ES-I3 (cell line): ENCODE measurements around the gene MS4A1.

Experiments
- H3K36me3 ChIP-seq: 2 replicates; pipeline ENCODE4 v1.6.1; 2013; ENCODE audit warnings: mild to moderate bottlenecking, low read length, control low read depth, moderate library complexity; ENCODE audit not compliant: insufficient read depth
- H3K4me1 ChIP-seq: 2 replicates; pipeline ENCODE4 v1.6.1; 2013; ENCODE audit warnings: mild to moderate bottlenecking, control low read depth, low read length; ENCODE audit not compliant: insufficient read depth
- H3K9ac ChIP-seq: 2 replicates; pipeline ENCODE4 v1.6.1; 2013; ENCODE audit warnings: low read depth, mild to moderate bottlenecking, low read length, moderate library complexity
- H3K9me3 ChIP-seq: 2 replicates; pipeline ENCODE4 v1.6.1; 2013; ENCODE audit warnings: mild to moderate bottlenecking, low read length, moderate library complexity; ENCODE audit not compliant: control insufficient read depth, insufficient read depth

The MS4A1 gene

GRCh38 chr11:60513496-60514460 is 58.1 kb downstream of the MS4A1 start:
- Histone ChIP-seq H3K9me3 (peaks cover 4% of the 10 kb centered on the region; the same call in 1 of the 2 replicates), H3K4me1 (no peaks in the 10 kb centered on the region), H3K36me3 (no peaks in the 10 kb centered on the region), H3K9ac (no peak overlapping the region)

DNA sequence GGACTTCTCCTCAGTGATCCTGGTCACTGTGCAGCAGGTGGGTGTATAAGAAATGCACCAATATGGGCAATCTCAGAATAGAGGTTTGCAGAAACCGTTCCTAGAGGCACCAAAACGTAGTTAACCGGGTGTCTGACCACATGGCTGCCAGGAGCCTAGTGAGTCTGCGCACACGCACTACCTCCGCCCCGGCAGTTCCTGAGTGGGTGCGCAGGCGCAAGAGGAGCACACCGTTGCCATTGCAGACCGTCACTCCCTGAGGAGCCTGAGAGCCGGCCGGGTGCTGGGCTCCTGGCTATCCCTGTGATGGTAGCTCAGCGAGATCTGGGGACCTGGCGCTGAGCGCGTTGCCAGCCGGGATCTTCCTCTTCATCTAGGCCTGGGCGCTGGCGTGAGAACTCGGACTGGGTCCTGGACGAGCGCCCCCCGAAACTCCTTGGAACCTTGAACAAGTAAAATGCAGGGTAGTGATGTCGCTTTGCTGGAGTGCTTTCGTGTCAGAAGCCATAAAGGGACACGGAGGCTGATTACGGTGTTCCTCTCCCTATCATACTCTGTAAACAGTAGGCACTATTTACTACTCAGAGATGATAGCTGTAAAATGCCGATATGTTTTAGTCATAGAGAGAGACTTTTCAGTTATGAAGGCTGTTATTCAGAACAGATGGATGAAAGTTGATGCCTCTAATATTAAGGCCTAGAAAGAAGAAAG is 59.7 kb downstream of the MS4A1 start, which contains the start of gene MS4A13:
MS4A13 (plus strand) TSS at position 249 of the 712 bp plus-strand sequence. CDS start 2,692 bp downstream, outside the sequence.
- Histone ChIP-seq H3K9ac (no peak within 1 kb of the TSS), H3K9me3 (no peaks in the 10 kb centered on the region), H3K4me1 (no peaks in the 10 kb centered on the region), H3K36me3 (no peaks in the 10 kb centered on the region)
